IMR-90 (cell line): ENCODE data around the gene PARD3. TPM values are rescaled to one million over a fixed set of nuclear protein-coding genes. Genes with fewer than 3 reads are reported as not detected.

Source experiments
- ATAC-seq: fragments of 200-7000 bp; cut with Tn5 transposase; 2 replicates; pipeline ENCODE4 v1.9.1; 2020; ENCODE audit warnings: low read depth, mild to moderate bottlenecking, moderate library complexity
- BruUV-seq: library from RNA; stranded (reverse); fragments of 400-500 nt; replicated peaks from 2 replicates; lab custom pipeline; 2021; lab: Mats Ljungman, UMichigan
- CTCF ChIA-PET: fragments of 300-600 bp; formaldehyde crosslinking; extraction: SDS; loops from one replicate; lab custom pipeline; 2021; ENCODE audit warnings: antibody characterized with exemption; lab: Yijun Ruan, JAX
- POLR2A ChIA-PET: fragments of 300-600 bp; sonication (Branson Sonifier 250); formaldehyde crosslinking; loops from one replicate; lab custom pipeline; 2022; ENCODE audit warnings: antibody characterized with exemption; ENCODE audit not compliant: unreplicated experiment; lab: Charles Lee
- DNase-seq: peaks from one replicate; pipeline ENCODE4 v3.0.0; 2013
- H2AFZ ChIP-seq: replicated peaks from 2 replicates; pipeline ENCODE3; 2013; ENCODE audit warnings: low read length, mild to moderate bottlenecking; ENCODE audit not compliant: poor library complexity
- H2AK5ac ChIP-seq: 2 replicates; pipeline ENCODE4 v1.6.1; 2013; ENCODE audit warnings: low read depth, low read length, inconsistent platforms
- H2AK9ac ChIP-seq: replicated peaks from 2 replicates; pipeline ENCODE3; 2013; ENCODE audit warnings: mild to moderate bottlenecking, low read depth, low read length, moderate library complexity; ENCODE audit not compliant: poor library complexity
- H2BK120ac ChIP-seq: 2 replicates; pipeline ENCODE4 v1.6.1; 2013; ENCODE audit warnings: low read depth, low read length, inconsistent platforms
- H2BK15ac ChIP-seq: 3 replicates; pipeline ENCODE4 v1.6.1; 2013; ENCODE audit warnings: low read depth, low read length, inconsistent platforms
- H2BK20ac ChIP-seq: 2 replicates; pipeline ENCODE4 v1.6.1; 2013; ENCODE audit warnings: low read depth, mild to moderate bottlenecking, inconsistent platforms, low read length, moderate library complexity
- H2BK5ac ChIP-seq: 2 replicates; pipeline ENCODE4 v1.6.1; 2013; ENCODE audit warnings: mild to moderate bottlenecking, low read depth, low read length, inconsistent platforms; ENCODE audit not compliant: poor library complexity, severe bottlenecking
- H3K14ac ChIP-seq: replicated peaks from 2 replicates; pipeline ENCODE4 v1.6.1; 2013; ENCODE audit warnings: low read depth, low read length, inconsistent platforms
- H3K18ac ChIP-seq: 2 replicates; pipeline ENCODE4 v1.6.1; 2013; ENCODE audit warnings: low read depth, low read length, control low read depth
- H3K23ac ChIP-seq: 2 replicates; pipeline ENCODE4 v1.6.1; 2013; ENCODE audit warnings: low read depth, low read length, inconsistent platforms
- H3K27ac ChIP-seq: 2 replicates; pipeline ENCODE4 v1.5.1; 2013; ENCODE audit warnings: mild to moderate bottlenecking, control low read depth, low read length; ENCODE audit not compliant: insufficient read depth
- H3K27me3 ChIP-seq: 2 replicates; pipeline ENCODE4 v1.6.1; 2013; ENCODE audit warnings: low read length; ENCODE audit not compliant: control insufficient read depth, insufficient read depth
- H3K36me3 ChIP-seq: 2 replicates; pipeline ENCODE4 v1.6.1; 2013; ENCODE audit warnings: low read length, mixed read lengths; ENCODE audit not compliant: control insufficient read depth, insufficient read depth
- H3K4ac ChIP-seq: 2 replicates; pipeline ENCODE4 v1.6.1; 2013; ENCODE audit warnings: low read depth, low read length, inconsistent platforms
- H3K4me1 ChIP-seq: 2 replicates; pipeline ENCODE4 v1.6.1; 2013; ENCODE audit warnings: low read length, mixed read lengths; ENCODE audit not compliant: control insufficient read depth, insufficient read depth
- H3K4me2 ChIP-seq: 2 replicates; pipeline ENCODE4 v1.6.1; 2013; ENCODE audit warnings: low read depth, mild to moderate bottlenecking, control low read depth, low read length, moderate library complexity
- H3K4me3 ChIP-seq: 2 replicates; pipeline ENCODE4 v1.5.1; 2013; ENCODE audit warnings: low read depth, mild to moderate bottlenecking, control low read depth, low read length, moderate library complexity; ENCODE audit not compliant: insufficient read depth
- H3K56ac ChIP-seq: 2 replicates; pipeline ENCODE4 v1.6.1; 2013; ENCODE audit warnings: low read length, inconsistent platforms; ENCODE audit not compliant: insufficient read depth; ENCODE audit errors: extremely low read depth
- H3K79me1 ChIP-seq, 2 experiments: 2 replicates each; pipeline ENCODE4 v1.6.1; 2013; ENCODE audit warnings: low read length in 2 of 2, inconsistent platforms in 1 of 2, low read depth in 1 of 2
- H3K9ac ChIP-seq: 2 replicates; pipeline ENCODE4 v1.6.1; 2013; ENCODE audit warnings: low read depth, low read length, control low read depth
- H3K9me1 ChIP-seq: 2 replicates; pipeline ENCODE4 v1.6.1; 2013; ENCODE audit warnings: low read length, inconsistent platforms; ENCODE audit not compliant: insufficient read depth
- H3K9me3 ChIP-seq: 2 replicates; pipeline ENCODE4 v1.6.1; 2013; ENCODE audit warnings: low read length; ENCODE audit not compliant: control insufficient read depth, insufficient read depth
- H4K20me1 ChIP-seq: 2 replicates; pipeline ENCODE4 v1.6.1; 2013; ENCODE audit warnings: low read length, inconsistent platforms; ENCODE audit not compliant: insufficient read depth
- H4K5ac ChIP-seq: 2 replicates; pipeline ENCODE4 v1.6.1; 2013; ENCODE audit warnings: mild to moderate bottlenecking, low read depth, low read length, control low read depth
- H4K8ac ChIP-seq, 2 experiments: 2 replicates each; pipeline ENCODE4 v1.6.1; 2013; ENCODE audit warnings: low read depth in 2 of 2, low read length in 2 of 2, control low read depth in 1 of 2, inconsistent platforms in 1 of 2
- H4K91ac ChIP-seq: 2 replicates; pipeline ENCODE4 v1.6.1; 2013; ENCODE audit warnings: low read depth, low read length, inconsistent platforms; ENCODE audit not compliant: insufficient read depth
- SMC3 ChIP-seq: fragments of 150-350 bp; IDR thresholded peaks from 2 replicates; pipeline ENCODE4 v1.6.1; 2016; ENCODE audit warnings: low read depth, mild to moderate bottlenecking, antibody characterized with exemption, low read length, moderate library complexity
- WGBS, 2 experiments: methylation state at CpG; one replicate each; pipeline versions ENCODE4 v1.1.5 to v1.1.7; 2013; ENCODE audit warnings: missing lambda C conversion rate in 2 of 2; ENCODE audit not compliant: insufficient read length in 1 of 2; ENCODE audit errors: extremely low coverage in 2 of 2; 5-methylcytosine and 5-hydroxymethylcytosine counted together
- dilution Hi-C: fragments of 300-500 bp; cut with HindIII; formaldehyde crosslinking; loops from one replicate; pipeline ENCODE4 v1.14.3; 2018; ENCODE audit warnings: low sequenced_read_pairs; ENCODE audit not compliant: unreplicated experiment
- in situ Hi-C: fragments of 300-500 bp; cut with MboI; formaldehyde crosslinking; loops from 3 replicates; pipeline ENCODE4 v1.14.3; 2019; ENCODE audit warnings: low sequenced_read_pairs, inconsistent platforms, mixed read lengths
- intact Hi-C: fragments of 100-400 bp; cut with micrococcal nuclease; formaldehyde crosslinking; loops from 2 replicates; pipeline ENCODE4 v1.10.0; 2022
- polyA plus RNA-seq, 3 experiments: library from polyadenylated mRNA; depleted of rRNA; stranded (reverse); fragments of >200 nt; gene quantifications; 2 replicates each; pipeline ENCODE4 v1.2.3, GENCODE V29; 2012; ENCODE audit warnings: low replicate concordance in 1 of 3
- total RNA-seq: library from RNA; depleted of rRNA; stranded (reverse); fragments of >200 nt; gene quantifications from 2 replicates; pipeline ENCODE4 v1.2.3, GENCODE V29; 2012

The PARD3 gene
- total and polyA plus RNA-seq, 2 of the 4 experiments (the other 2 are of a cell fraction) = 14.6 to 37.5 TPM

GRCh38 chr10:34127676-34128075 lies 687.4 kb downstream of the PARD3 start:
- no peaks in the 10 kb centered on the region for H3K27me3 ChIP-seq
- H2AK5ac ChIP-seq = no peak overlapping the region
- H3K56ac ChIP-seq = no peak overlapping the region
- no peak for DNase-seq
- ChIA-PET POLR2A (no interaction called here), CTCF (no interaction called here)
- no peaks in the 10 kb centered on the region for H3K9me1 ChIP-seq
- no peak overlapping the region for H3K9ac ChIP-seq
- no peak overlapping the region for H3K4me3 ChIP-seq
- peaks cover 4% of the 10 kb centered on the region for H3K4me1 ChIP-seq
- no peak overlapping the region for H2BK15ac ChIP-seq
- no peak overlapping the region for H3K18ac ChIP-seq
- no TSS peak for BruUV-seq
- no peak overlapping the region for H2AFZ ChIP-seq
- in situ Hi-C loops = no loop called here
- no peak for ATAC-seq
- H3K23ac ChIP-seq = no peak overlapping the region
- H2BK5ac ChIP-seq = no peak overlapping the region
- no peak overlapping the region for H3K27ac ChIP-seq
- no CpG with 5 or more reads among the region's 1 CpG for WGBS, 2 experiments
- no peak for TF ChIP-seq SMC3
- H4K8ac ChIP-seq = no peak overlapping the region
- no peaks in the 10 kb centered on the region for H3K9me3 ChIP-seq
- no peaks in the 10 kb centered on the region for H3K36me3 ChIP-seq
- H2BK20ac ChIP-seq = no peak overlapping the region
- no peak overlapping the region for H2BK120ac ChIP-seq
- dilution Hi-C loops = no loop called here
- intact Hi-C loops = no loop called here
- H3K4me2 ChIP-seq = no peak overlapping the region
- H3K14ac ChIP-seq = no peak overlapping the region
- H4K20me1 ChIP-seq = no peaks in the 10 kb centered on the region
- no peak overlapping the region for H4K91ac ChIP-seq
- H4K5ac ChIP-seq = no peak overlapping the region
- H2AK9ac ChIP-seq = no peak overlapping the region
- H3K4ac ChIP-seq = no peak overlapping the region
- no peaks in the 10 kb centered on the region for H3K79me1 ChIP-seq
